ENCODE data around the gene VPS25.

The VPS25 gene

DNA sequence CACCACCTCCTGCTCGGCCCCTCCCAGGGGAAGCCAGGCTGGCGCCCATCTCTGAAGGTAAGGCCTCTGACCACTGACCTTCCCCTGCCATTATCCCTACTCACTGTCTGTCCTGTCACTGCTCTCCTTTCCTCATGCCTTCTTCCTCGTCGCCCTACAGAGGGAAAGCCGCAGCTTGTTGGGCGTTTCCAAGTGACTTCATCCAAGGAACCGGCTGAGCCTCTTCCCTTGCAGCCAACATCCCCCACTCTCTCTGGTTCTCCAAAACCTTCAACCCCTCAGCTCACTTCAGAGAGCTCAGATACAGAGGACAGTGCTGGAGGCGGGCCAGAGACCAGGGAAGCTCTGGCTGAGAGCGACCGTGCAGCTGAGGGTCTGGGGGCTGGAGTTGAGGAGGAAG lies 22.2 kb downstream of the VPS25 start:
- no peak for DNase-seq (ENCODE audit: low spot score)

DNA sequence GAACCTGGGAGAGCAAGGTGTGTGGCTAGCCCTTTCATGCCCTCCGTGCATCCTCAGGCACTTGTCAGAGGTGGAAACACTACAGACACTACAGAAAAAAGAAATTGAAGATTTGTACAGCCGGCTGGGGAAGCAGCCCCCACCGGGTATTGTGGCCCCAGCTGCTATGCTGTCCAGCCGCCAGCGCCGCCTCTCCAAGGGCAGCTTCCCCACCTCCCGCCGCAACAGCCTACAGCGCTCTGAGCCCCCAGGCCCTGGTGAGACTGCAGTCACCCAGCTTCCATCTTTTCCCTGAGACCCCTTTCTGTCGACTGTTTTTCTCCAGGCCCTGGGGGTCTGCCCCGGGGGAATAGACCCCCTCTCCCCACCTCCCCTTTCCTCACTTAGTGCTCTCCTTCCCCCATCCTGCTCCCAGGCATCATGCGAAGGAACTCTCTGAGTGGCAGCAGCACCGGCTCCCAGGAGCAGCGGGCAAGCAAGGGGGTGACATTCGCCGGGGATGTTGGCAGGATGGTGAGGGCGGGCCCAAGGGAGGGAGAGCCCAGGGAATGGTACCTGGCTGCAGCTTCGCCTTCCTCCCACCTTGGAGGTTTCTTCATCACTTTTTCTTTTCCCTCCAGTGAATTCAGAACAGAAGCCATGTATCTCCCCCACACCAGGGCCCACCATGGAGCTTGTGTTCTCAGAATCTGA lies 23.0 kb downstream of the VPS25 start:
- no peak for DNase-seq (ENCODE audit: low spot score)

DNA sequence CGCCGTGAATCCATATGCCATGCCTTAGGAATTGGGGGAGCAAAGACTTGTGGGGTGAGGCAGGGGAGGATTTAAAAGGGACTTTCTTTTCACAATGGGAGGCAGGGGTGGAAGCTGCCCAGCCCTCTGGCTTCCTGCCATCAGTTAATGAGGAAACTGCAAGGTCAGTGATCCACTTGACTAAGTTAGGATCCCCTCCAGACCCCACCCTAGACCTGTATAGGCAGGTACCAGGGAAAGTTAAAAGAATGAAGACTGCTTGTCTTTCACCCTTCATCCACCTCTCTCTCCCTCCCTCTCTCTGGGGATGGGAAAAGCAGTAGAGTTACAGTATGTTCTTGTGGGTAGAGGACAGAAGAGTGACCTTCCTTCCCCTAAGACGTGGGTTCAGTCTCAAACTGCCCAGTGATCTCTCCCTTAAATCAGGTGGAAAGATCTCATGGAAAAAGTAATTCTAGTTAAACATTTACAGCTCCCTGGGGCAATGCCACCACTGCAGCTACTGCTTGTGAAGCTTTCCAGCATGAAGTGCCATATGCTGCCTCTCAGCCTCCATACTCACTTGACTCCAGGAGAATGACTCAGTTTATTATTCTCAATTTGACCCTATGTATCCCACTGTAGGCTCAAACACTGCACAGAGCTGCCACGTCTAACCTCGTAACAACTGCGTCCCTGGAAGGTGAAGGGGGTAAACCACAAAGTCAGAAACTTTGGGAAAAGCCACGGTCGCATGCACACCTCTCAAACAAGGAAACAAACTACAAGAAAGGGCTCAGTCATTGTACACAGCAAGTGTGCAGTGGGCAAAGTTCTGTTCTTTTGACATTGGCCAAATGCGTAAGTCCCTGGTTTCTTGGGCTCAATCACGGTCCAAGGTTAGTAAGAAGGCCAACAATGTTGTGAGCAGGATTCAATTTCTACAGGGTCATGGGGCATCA lies 24.1 kb downstream of the VPS25 start:
- no peak for DNase-seq (ENCODE audit: low spot score)

DNA sequence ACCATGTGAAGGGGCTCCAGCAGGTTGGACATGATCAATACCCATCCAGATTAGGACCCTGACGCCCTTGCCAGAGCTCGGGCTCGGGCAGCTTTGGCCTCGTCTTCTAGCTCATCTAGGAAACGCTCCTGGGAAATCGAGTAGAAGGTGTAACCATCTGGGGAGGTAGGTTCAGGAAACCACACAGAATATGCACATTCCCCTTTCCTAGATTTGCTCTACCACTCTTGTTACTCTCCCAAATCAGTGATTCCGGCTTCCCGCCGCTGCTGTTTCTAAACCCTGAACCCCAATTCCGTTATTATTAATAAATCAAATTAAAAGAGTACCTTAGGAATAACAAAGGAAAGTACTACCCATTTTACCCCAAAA lies 24.7 kb downstream of the VPS25 start:
- DNase-seq (ENCODE audit: low spot score), result no peak

DNA sequence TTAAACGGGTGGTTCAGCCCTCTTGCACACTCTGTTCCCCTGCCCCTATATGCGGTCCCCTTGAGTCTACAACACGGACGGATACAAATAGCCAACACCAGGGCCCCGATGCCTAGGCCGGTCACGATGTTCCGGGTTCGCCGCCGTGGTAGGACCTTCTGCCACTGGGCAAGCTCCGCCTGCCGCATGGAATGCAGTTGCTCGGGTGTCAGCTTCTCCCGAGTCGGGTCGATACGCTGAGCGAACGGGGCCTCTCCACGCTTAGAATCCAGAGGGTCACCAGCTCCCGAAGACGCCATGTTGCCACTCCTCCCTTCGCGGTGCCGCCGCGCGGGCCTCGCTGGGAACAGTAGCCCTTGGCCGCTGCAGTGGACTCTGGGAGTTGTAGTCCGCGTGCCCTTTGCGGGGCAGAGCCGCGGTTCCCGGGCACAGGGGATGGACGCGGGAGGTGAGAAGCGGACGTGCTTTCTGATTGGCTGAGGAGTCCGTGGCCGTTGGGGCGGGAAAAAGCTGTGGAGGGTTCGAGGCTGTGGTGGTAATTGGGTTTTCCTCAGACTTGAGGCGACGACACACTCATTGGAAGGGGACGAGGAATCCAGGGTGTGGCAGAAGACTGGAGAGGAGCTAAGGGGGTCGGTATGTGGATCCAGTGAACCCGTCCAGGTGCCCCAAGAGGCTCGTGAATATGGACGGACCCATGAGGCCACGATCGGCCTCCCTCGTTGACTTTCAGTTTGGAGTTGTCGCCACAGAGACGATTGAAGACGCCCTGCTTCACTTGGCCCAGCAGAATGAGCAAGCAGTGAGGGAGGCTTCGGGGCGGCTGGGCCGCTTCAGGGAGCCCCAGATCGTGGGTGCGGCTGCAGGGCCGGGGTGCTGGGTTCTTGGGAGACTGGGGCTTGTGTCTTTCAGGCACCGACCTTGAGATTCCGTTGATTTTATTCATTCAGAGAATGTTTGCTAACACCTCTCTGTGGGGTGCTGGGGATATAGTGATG lies 25.4 kb downstream of the VPS25 start, which contains the start of the genes CNTD1 and COA3:
Gene CNTD1 (plus strand): TSS at position 479 of the 998 bp plus-strand sequence. CDS start 207 bp downstream, at position 686.
Gene COA3 (minus strand): TSS at position 322 of the 998 bp plus-strand sequence. CDS start 23 bp downstream, at position 299.
- peak; percentile 88 for DNase-seq (ENCODE audit: low spot score)

DNA sequence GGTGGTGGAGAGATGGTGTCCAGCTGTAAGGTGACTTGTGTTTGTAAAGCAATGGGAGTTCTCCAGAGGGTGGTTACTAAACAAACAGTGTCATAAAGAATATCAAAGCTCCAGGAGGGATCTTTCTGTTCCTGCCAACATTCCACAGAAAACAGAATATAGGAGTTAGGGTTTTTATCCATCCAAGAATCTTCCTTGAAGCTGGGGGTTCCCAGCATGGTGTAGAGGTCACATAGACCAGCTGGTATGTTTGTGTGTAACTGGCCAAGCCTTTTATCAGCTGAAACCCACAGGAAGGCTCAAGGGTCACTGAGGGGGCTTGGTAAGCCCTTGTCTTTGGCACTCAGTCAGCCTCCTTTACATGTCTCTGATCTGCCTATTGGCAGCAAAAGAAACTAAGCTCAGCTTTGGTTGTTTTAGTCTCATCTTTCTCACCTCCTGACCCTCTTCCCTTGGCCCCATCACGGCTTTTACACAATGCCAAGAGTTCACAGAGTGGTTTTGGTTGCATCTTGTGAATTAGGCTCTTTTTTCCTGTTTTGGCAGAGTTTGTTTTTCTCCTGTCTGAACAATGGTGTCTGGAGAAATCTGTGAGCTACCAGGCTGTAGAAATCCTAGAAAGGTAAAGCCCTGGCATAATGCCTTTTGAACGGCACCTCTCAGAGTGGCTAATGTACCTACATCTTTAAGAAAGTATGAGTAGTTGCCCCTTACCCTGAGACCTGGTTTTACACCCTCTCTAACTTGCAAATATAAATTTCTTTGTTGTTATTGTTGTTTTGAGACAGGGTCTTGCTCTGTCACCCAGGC lies 30.0 kb downstream of the VPS25 start:
- no peak for DNase-seq (ENCODE audit: low spot score)

DNA sequence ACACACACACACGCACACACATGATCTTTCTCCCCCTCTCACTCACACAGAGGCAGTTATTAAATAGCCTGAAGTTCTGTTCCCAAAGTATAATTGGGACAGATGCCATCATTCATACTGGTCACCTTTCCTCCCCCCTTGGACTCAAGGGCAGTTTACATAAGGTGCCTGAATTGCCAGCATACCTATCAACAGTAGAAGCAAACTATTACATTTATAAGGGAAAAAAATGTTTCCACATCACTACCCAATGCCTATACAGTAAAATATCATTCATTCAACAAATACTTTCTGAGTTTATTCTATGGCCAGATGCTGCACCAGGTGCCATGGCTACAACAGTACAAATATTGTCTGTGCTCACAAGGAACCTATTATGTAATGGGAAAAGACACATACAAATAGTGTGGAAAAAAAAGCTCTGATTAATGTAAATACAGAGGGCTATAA lies 31.7 kb downstream of the VPS25 start:
- no peak for DNase-seq (ENCODE audit: low spot score)

DNA sequence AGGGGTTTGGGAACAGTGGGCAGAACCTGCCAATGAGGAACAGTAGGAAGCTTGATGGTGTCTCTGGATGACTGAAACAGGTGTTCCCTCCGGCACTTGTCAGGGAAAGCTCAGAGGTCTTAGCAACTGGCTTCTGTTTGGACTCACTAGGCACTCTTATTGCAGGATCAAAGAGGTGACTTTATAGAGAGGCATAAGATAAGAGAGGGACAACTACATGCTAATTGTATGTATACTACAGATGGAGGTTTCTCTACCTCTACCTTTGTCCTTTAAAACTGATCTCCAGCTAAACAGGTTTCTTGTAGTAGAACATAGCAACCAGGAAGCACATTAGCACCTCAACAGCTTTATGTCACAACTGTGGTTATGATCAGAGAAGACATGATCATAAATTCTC lies 33.0 kb downstream of the VPS25 start:
- no peak for DNase-seq (ENCODE audit: low spot score)

DNA sequence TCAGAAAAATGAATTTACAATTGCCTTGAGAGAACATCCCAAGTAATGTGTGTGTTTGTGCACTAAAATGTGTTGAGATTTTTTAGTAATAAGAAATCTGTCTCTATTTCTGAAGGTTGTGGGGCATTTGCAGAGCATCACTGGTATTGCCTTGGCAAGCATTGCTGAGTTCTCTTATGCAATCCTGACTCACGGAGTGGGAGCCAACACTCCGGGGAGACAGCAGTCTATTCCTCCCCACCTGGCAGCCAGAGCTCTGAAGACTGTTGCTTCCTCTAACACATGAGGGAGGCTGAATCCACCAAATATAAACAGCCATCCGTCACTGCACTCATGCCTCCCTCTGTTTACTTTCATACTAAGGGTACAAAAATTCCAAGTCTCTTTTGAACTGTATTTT lies 36.0 kb downstream of the VPS25 start:
- DNase-seq (ENCODE audit: low spot score), result no peak

DNA sequence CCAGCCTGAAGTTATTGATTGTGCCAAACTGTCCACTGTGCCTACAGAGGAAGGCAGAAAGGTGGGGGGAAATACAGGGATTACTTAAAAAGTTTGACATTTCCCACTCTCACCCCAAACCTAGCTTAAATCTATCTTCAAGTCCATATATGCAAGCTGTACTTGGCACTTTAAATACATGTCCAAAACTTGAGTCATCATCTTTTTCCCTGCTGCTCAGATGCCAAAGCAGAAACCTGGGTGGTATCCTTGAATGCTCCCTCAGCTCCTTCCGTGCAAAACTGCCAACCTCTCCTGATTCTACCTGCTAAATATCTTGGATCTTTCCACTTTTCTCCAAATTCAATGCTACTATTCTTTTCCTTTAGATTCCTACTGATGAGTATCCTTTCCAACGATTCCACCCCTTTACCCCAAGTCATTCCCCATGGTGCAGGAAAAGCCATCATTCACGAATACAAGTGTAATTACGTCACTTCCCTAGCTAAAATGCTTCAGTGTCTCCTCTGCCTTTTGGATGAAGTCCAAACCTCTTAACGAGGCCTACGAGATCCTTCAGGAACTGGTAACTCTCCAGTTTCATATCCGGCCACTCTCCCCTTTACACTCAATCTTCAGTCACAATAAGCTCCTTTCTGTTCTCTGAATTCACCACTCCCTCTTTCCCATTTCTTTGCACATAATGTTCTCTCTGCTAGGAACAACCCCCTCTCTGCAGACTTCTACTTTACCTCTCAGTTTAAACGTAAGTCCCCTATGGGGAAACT lies 41.6 kb downstream of the VPS25 start:
- no peak for DNase-seq (ENCODE audit: low spot score)

DNA sequence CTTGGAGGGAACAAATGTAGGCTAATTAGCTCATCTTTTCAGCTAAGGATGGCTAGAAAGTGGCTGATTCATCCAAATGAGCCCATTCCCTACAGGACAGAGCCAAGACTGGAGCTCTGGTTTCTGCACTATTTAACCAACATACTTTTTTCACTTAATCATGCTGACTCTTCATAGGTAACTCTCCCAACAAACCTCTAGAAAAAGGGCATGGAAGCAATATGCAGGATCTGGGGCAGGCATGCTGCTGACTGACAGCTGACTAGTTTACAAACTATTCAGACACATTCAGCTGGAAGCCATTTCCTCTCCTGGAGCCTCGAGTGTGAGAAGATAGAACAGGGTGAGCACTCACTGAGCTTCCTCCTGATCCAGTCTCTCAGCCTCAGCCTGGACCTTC lies 44.6 kb downstream of the VPS25 start:
- DNase-seq (ENCODE audit: low spot score), result no peak

DNA sequence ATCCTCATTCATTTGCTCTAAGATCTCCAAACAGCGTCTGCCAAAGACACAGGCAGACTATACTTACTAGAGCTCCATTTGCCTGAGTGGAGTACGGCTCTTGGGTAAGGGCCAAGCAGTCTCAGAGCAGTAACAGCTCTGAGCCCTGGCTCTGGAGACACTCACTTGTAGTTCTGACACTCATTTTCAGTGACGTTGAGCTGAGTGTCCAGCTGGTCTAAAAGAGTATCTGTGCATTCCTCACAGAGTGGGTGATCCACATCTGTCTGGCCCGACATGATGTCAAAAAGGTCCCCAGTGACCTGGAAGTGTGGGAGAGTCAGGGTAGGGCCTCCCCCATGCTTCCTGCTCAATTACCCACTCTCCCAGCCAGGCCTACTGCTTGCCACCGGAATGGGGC lies 45.1 kb downstream of the VPS25 start:
- no peak for DNase-seq (ENCODE audit: low spot score)

DNA sequence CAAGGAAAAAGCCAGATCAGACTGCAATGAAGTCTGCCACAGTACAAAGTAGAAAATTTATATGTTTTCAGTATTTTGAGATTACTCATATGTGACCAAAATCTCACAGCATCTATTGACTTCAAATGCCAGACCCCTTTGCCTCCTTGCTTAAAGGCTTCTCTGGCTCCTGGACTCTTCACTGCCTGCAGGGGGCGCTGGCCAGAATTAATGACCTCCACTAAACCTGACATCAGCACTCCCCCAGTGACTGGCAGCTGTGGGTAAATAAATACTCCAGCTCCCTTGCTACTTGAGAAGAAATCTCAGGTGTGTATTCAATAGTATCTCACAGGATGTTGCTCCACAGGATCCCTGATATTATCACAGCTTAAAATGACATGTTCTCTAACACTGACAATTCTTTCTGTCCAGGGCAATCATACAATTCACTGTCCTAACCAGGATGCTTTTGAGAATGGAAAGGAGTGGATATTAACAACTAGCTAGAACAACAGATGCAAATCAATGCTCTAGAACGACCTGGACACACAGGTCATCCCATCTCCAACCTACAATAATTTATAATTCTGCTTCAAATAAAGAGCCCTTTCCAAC lies 46.8 kb downstream of the VPS25 start:
- DNase-seq (ENCODE audit: low spot score), result peak; percentile 52

DNA sequence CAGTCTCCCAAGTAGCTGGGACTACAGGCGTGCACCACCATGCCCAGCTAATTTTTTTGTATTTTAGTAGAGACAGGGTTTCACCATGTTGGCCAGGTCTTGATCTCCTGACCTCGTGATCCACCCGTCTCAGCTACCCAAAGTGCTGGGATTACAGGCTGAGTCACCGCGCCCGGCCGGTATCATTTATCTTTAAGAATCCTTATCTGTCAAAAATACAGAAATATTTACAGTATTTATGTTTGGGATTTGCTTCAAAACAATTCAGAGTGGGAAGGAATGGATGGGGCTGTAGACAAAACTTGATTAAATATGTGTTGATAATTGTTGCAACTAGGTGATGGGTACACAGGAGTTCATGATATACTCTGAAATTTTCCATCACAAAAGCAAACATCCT lies 47.9 kb downstream of the VPS25 start:
- no peak for DNase-seq (ENCODE audit: low spot score)

DNA sequence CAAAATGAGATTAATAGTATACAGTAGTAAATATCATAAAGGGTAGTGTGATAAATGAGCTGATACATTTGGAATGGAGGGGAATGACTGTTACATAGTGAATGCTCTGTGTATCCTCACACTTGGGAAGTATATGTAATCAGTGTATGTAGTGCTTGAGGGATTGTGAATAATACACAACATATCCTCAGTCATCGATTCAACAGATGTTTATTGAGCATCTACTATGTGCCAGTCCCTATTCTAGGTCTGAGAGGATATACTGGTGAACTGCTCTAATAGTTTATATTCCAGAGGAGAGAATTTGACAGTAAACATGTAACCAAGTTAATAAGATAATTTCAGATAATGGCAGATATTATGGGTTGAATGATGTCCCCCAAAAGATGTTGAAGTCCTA lies 54.2 kb downstream of the VPS25 start:
- DNase-seq (ENCODE audit: low spot score), result no peak
